Suprapubic skin (tissue), 4 donors: ENCODE measurements around the gene TGFB1.

Experiments used
- CTCF ChIP-seq, 2 donors: fragments of 200-600 bp in 1 of 2; fragments of 450-650 bp in 1 of 2; sonication (generic) in 1 of 2; IDR thresholded peaks; one replicate each; pipeline ENCODE4 v1.5.1; 2016 to 2019; ENCODE audit warnings: antibody characterized with exemption in 2 of 2, mild to moderate bottlenecking in 1 of 2, moderate library complexity in 1 of 2
- EP300 ChIP-seq: sonication (generic); formaldehyde crosslinking; IDR thresholded peaks from one replicate; pipeline ENCODE4 v1.6.1; 2017; ENCODE audit warnings: antibody characterized with exemption
- POLR2A ChIP-seq, 2 donors: fragments of 450-650 bp; IDR thresholded peaks; one replicate each; pipeline ENCODE4 v1.6.1; 2017; ENCODE audit warnings: antibody characterized with exemption in 2 of 2, mild to moderate bottlenecking in 2 of 2, moderate library complexity in 2 of 2
- POLR2AphosphoS5 ChIP-seq, 3 donors: sonication (generic); formaldehyde crosslinking; IDR thresholded peaks; one replicate each; pipeline ENCODE4 v1.6.1; 2017; ENCODE audit warnings: antibody characterized with exemption in 3 of 3

DNA sequence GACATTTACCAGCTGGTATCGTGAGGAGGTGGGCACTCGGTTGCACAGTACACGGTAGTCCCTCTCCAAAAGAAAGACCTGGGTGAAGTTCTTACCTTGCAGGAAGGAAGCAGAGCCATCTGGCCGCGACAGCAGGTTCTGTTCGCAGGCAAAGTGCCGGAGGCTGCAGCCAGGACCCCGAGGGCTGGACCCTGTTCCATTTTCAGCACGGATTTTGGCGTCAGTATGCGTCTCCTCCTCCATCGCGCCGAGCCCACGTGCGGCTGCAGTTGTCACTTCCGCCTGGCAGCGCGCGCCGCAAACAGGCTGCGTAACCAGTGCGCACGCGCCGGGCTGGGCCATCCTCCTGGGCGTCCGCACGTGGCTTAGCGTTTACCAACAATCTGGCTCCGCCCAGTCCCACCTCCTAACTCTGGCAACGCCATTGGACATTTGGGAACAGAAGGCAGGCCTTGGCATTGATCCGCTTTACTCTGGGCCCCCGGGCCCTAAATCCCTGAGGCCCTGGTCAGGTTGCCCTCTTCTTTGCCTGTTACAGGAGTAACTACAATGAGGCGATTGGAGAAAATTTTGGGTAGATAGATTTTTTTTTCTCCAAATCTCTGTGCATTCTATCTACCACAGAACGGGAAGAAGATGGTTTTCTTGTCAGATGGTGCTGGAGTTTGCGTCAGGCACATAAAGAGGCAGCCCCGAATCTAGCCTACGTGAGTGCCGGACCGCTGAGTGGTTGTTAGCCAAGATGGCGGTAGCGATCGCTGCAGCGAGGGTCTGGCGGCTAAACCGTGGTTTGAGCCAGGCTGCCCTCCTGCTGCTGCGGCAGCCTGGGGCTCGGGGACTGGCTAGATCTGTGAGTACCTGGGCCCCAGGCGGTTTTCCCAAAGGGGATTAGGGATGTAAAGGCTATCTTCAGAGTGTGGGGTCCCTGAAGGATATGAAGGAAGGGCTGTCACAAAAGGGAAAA, 43.6 kb upstream of the TGFB1 start, which contains the start of the genes BCKDHA and EXOSC5:
- TF ChIP-seq CTCF (IDR thresholded peaks at IDR 0.05) (no peak), POLR2A (IDR thresholded peaks at IDR 0.05) (no peak), EP300 (no peak), POLR2AphosphoS5 (IDR thresholded peaks at IDR 0.05) (peak; percentile 12 to 90 (median 76))
